GM21825 (cell line): Measurements from ENCODE around the gene CA4.

Source experiments
- ATAC-seq: cut with Tn5 transposase; IDR thresholded peaks from one replicate; pipeline ENCODE4 v1.9.1; 2021; ENCODE audit warnings: mild to moderate bottlenecking, moderate library complexity; ENCODE audit not compliant: unreplicated experiment

CA4 gene

DNA sequence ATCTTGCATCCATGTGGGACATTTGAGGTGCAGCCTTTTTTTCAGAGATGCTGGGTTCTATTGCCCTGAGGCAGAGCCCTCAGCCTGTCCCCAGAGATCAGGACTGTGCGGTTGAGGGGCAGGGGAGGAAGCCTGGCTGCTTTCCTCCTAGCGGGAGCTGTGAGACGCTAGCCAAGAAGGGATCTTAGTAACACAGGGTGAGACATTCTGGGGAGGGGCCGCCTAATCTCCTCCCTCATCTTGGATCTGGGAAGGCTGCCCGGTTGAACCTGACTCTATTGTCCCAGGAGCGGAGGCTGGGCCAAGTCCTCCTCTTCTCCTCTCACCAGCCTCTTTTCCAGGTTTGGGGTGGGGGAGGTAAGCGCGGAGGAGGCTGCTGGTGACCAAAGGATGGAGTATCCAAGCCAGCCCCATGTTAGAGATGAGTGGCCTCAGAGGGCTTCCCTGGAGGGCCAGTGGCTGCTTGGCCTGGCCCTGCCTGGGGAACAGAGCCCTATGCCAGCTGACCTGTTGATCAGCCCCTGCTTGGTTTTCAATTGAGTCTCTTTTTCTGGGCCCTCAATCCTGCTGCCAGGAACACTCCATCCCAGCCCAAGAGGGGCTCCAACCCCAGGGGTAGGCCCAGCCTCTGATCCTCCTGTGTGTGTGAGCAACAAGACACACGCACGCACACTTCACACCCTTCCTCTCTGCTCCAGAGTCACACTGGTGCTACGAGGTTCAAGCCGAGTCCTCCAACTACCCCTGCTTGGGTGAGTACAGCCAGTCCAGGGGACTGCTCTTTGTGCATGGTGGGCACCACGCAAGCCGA, 5.0 kb downstream of the CA4 start:
- ATAC-seq, result no peak

DNA sequence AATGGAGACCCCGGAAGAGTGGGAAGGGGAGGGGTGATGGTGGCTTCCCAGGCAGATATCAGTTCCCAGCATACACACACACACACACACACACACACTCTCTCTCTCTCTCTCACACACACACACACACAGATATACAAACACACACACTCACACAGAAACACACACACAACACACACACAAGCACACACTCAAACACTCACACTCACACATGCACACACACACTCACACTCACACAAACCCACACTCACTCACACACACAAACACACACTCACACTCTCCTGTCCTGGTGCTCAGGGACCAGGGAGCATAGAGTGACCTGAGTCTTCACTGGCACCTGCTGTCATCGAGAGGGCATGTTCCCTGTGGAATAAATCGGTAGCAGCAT, 5.6 kb downstream of the CA4 start:
- no peak for ATAC-seq

DNA sequence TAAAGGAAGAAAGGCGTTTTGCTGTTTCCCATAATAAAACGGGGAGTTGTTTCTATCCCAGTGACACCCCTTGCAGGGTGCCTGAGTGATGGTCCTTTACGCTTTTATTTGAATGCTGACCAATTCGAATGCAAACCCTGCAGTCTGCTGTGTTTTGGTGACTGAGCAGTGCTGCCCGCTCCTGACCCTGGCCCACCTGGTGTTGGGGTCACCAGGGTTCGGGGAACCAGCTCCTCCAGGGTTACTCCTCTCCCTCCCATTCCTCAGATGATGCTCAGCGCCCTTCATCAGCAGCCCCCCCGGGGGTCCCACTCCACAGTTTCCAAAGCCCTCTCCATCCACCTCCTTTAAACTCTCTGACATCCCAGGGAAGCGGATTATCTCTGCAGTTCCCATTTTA, 6.0 kb downstream of the CA4 start:
- no peak for ATAC-seq

DNA sequence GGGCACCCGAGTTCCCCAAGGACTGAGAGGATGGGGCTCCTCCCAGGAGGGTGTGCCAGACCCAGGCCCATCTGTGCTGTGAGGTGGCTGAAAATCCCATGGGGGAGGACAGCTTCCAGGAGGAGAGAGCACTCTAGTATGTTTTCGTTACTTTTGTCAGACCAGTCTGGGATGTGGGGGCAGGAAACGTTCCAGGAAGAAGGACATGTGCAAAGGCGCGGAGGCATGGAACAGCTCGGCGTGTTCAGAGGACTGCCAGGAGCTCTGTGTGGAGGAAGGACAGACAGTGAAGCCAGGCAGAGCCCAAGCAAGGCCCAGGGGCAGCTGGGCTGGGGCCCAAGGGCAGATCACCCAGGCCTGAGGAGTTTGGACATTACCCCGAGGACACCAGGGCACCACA, 7.0 kb downstream of the CA4 start:
- ATAC-seq, result no peak

DNA sequence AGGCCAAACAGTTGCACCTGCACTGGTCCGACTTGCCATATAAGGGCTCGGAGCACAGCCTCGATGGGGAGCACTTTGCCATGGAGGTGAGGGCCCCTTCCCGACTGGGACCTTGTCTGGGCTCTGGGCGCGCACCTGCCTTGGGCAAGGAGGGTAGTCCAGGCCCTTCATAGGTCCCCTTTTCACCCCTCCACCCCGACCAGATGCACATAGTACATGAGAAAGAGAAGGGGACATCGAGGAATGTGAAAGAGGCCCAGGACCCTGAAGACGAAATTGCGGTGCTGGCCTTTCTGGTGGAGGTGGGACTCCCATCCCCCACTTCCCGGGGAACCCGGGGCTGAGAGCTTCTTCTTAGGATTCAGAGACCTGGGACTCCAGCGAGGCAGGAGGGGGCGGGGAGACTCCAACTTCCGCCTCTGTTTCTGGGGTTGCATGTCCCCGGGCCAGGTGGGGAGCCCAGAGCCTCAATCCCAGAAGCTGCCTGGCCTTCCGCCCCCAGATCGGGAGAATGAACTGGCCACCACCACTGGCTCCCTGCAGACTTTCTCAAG, 7.8 kb downstream of the CA4 start:
- ATAC-seq, result no peak

DNA sequence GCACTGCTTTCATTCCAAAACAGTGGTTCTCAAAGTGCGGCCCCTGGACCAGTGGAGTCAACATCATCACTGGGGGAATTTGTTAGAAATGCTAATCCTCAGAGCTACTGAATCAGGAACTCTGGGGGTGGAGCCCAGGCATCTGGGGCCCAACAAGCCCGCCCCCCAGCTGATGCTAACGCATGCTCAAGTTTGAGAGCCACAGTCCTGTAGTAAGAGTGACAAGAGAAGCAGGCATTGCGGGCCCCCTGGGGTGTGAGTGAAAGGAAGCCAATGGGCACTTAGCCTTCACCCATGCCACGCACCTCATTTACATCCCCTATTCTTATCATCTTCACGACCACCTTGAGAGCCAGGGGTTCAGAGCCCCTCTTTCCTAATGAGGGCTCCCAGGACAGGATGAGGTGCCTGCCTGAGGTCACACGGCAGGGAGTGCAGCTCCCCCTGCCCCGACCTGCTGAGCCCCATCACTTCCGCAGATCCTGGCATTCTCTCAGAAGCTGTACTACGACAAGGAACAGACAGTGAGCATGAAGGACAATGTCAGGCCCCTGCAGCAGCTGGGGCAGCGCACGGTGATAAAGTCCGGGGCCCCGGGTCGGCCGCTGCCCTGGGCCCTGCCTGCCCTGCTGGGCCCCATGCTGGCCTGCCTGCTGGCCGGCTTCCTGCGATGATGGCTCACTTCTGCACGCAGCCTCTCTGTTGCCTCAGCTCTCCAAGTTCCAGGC, 9.1 kb downstream of the CA4 start:
- ATAC-seq, result no peak

DNA sequence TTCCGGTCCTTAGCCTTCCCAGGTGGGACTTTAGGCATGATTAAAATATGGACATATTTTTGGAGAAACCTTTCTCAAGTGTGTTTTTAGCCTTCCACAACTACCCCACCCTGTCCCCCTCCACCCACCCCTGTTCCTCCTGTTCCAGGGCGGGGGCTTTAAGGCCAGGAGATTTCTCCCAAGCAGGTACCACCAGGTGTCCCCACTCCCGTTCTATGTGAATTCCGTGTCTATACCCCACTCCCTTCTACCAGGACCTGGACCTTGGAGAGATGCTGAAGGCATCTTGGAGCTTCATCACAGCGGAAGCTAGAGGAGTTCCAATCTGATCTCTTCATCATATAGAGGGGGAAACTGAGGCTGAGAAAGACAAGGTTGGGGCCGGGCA, 9.7 kb downstream of the CA4 start:
- ATAC-seq, result no peak

DNA sequence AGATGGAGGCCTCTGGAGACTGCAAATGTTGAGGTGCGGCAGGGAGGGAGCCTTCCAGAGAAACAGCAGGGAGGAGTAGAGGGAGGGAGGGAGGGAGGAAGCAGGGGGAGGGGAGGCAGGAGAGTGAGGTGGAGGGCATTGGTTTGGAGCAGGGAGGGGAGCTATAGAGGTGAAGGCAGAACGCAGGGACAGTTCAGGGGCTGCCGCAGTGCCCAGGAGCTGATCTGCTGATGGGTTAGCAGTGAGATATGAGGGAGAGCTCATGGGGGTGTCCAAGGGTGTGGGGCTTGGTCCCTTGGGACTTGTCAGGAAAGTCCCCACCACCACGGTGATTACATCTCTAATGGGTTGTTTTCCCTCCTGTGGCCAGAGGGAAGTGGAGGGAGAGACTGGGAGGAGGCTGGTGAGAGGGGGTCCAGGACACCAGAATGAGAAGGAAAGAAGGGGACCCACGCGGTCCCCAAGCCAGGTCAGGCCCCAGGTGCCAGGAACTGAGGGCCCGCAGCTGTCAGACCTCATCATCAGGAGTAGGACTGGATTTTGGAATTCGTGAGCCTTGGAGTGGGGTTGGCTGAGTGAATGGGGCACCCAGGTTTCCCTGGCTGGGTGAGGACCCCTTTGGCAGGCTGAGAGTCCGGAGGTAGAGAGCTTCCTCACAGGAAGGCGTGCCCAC, 11.2 kb downstream of the CA4 start:
- ATAC-seq, result no peak

DNA sequence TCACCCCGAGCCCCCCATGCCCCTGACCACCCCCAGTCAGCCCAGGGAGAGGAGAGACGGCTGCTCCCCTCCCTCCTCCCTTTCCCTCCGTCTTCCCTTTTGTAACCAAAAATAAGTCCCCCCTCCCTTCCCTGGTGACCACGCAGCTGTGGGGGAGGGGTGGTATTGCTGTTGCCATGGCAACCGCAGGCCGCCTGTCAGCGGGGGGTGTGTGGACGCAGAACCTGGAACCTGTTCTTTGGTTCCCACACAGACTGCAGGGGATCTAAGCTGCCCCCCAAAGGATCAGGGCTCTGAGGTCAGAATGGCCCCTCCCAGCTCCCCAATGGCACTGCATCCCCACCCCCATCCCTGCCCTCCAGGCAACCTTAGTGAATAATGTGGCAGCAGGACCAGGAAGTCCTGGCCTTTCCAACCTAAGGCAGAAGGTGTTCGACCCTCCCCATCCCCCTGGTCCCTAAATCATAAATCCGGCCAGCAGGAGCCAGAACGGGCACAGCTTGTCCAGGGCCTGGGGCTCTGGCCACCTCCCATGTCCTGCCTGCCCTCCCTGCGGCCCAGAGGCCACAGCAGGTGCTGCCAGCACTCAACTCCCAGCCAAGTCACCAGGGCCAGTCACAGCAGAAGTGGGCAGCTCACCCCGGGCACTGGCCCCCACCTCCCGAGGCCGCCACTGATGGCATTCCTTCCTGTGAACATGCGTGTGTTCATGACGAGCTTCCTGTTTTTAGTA, 12.0 kb downstream of the CA4 start:
- no peak for ATAC-seq

DNA sequence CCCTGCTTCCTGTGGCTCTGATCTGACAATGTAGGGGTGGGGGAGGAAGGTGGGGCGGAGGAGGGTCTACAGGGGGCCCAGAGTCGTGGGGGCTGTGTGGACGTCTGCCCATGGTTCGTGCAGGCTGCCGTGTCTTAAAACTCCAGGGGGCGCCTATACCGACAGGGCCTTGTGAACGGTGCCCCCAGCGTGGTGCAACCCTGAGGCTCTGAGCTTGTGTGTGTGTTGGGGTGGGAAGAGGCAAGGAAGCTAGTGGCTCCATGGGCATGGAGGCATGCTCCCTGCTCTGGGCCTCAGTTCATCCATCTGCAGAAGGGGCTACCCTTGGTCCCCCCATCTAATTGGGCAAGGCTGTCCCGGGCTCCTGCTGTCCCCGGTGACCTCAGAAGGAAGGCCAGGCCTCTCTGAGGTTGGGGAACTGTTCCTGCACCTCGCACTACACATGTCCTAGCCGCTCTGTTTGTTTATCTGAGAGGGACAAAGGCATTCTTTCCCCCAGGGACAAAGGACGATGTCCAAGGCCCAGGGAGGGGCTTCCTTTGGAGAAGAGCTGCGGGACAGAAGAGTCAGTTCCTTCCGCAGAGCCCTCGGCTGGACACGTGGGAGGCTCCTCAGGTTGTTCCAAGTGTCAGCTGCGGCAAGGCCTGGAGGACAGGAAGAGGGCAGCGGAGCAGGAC, 13.5 kb downstream of the CA4 start:
- ATAC-seq, result no peak

DNA sequence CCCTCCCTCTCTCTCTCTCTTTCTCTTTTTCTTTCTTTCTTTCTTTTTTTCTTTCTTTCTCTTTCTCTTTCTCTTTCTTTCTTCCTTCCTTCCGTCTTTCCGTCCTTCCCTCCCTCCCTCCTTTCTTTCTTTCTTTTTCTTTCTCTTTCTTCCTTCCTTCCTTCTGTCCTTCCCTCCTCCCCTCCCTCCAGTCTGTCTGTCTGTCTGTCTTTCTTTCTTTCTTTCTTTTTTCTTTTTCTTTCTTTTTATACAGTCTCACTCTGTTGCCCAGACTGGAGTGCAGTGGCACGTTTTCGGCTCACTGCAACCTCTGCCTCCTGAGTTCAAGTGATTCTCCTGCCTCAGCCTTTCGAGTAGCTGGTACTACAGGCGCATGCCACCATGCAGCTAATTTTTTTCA, 14.4 kb downstream of the CA4 start:
- ATAC-seq, result no peak

DNA sequence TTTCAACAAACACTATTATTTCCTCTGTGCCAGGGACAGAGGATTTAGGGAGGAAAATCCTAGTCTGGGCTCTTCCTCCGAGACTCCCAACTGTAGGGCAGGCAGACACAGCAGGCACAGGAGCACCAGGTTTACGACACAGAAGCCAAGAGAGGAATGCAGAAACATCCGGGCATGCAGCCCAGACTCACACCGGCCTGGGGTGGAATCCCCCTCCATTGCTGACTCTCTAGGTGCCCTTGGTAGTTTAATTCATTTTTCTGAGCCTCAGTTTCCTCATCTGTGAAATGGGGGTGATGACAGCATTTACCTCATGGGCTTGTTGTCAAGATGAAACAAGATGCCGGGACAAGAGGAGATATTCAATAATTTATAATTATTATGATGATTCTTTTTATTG, 14.9 kb downstream of the CA4 start:
- no peak for ATAC-seq

DNA sequence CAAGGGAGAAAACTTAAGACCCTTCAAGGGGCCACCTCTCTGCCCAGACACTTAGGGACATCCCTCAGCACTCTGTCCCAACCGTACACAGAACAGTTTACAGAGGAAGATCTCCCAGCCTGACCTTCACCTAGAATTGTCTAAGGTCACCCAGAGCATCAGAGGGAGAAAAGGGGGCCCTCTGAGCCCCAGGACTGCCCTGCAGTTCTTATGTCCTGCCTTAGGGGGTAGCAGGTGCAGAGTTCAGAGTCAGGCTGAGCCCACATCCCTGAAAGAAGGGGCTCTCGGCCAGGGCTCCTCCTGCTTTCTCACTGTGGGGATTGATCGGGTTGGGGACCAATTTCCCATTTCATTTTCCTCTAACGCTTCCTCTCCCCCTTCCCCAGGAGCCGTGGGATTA, 15.4 kb downstream of the CA4 start:
- ATAC-seq, result no peak

DNA sequence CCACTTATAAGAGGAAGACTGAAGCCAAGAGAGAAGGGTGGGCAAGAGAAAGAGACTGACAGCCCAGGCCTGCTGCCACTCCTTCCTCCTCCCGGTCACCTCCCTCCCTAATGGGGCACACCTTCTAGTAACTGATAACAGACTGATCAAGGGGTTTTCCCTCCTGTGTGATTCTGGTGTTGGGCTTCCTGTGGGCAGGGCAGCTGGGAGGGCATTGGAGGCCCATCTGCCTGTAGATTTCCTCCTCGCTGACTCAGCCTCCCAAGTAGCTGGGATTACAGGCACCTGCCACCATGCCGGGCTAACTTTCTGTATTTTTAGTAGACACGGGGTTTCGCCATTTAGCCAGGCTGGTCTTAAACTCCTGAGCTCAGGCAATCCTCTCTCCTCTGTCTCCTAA, 16.2 kb downstream of the CA4 start:
- ATAC-seq, result no peak

DNA sequence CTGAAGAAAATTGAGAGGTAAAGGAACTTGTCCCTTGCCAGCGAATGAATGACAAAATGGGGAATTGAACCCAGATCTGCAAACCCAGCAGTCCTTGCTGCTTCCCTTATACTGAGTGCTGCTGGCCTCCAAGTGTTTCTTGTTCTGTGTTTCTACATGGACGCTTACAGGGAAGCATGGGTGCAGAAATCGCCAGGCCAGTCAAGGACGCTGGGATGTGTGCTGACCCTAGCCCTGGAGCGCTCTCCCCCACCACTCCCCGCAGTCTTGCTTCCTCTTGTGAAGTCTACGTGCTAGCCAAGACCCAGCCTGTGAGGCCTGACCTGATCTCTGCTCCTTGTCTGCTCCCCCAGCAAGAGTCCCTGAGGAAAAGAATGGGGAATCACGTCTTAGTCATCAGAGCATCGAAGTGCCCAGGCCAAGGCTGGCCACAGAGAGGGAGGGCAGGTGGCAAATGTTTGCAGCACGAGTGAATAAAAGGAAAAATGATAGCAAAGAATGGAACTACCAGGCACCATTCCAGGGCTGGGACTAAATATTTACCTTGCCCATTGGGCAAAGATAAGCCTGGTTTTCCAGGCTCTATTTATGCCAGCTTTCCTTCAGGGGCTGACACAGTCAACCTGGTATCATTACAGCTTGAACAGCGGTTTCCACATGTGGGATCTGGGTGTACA, 17.4 kb downstream of the CA4 start:
- no peak for ATAC-seq

DNA sequence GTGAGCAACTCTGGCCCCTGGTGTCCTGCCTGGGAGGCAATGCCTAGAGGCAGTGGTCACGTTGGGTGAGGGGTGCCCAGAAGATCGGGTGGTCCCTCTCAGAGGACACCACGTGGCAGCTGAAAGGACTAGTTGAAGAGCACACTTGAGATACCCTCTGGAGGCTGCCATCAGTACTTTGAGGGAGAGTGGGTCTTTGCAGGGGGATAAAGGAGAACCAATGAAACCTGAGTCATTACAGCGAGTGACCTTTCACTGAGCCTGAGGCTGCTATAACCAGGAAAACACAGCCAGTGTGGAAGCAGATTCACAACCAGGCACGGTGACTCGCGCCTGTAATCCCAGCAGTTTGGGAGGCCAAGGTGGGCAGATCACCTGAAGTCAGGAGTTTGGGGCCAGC, 18.9 kb downstream of the CA4 start:
- no peak for ATAC-seq

DNA sequence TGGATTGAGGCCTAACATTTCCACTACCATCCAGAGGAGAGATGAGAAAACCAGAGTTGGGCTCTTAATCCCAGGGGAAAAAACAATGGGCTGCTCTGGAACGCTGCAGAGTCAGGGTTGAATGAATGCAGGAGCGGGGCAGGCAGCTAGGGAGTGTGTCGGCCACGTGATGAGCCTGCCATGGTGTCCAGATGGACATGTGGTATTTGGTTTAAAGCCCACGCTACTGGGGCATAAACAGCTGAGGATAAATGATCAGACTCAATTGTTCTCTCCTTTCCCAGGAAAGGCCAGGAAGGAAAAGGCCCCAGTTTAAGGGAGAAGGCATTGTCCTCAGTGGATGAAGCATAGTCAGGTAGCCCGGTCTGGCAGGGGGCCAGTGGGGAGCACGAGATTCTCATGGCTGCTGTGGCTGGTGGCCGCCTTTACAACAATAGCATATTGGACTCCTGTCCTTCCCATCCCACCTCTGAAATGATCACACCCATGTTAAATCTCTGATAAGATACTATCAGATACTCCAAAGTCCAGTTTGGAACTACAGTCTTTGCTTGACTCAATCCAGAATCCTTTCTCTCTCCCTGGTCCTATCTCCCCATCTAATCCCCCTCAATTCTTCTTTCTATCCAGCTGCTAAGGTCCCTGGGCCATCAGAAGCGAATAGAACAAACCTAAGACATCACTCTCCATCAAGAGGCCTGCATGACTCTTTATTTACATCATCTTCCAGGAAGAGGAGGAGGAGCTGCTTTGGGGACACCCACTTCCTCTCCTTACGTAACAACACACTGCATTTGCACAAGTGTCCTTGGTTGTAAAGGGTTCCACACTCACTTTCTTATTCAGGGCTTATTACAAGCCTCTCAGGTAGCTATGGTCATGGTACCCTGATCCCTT, 20.4 kb downstream of the CA4 start:
- no peak for ATAC-seq

DNA sequence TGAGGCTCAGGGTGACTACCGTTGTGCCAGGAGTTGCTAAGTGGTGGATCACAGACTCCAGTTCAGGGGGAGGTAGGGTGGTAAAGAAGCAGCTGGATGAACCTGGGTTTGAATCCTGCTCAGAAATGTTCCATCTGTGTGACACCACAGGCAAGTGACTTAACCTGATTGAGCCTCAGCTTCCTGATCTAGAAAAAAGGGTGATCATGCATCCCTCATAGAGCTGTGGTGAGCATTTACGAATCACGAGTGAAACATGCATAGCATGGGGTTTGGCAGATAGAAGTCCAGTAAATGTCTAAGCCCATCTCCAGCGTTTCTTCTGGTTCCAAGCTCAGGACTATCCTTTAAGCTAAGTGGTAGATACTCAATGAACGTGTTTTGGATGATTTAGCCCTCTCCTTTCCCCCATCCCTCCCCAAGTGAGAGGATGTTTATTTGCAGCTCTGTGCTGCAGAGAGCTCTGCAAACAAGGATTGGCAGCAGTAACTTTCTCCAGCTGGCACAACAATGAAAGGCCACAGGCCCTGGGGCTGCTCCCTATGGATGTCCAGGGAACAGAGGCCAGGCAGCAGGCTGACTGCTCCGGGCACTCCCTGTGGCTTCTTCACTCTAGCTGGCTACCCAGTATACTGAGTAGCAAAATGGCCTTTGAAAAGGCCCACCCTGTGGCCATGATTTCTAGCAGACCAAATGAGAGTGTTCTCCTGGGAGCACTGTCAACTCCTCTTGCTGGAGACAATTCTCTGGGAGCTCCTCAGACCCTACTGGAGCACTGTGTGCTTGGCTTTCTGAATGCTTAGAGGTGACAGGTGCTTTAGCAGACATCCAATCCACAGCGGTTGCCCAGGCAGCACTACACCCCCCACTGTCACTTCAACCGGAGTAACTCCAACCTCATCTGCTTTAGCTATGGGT, 21.3 kb downstream of the CA4 start:
- no peak for ATAC-seq
